HEK293 (cell line): Measurements from ENCODE around the gene LDLRAD4.

Experiments
- CTCF ChIA-PET: fragments of 350-600 bp; formaldehyde crosslinking; extraction: SDS; loops from one replicate; lab custom pipeline; 2021; ENCODE audit warnings: antibody characterized with exemption; lab: Yijun Ruan, JAX
- POLR2A ChIA-PET: fragments of 300-600 bp; formaldehyde crosslinking; extraction: SDS; loops from one replicate; lab custom pipeline; 2020; ENCODE audit warnings: antibody characterized with exemption, inconsistent platforms; lab: Yijun Ruan, JAX
- H3K27ac ChIP-seq: fragments of 200-500 bp; sonication (Bioruptor generic); 2 replicates; pipeline ENCODE4 v1.5.1; 2014; ENCODE audit warnings: low read depth, low read length, control low read depth, inconsistent platforms; ENCODE audit errors: extremely low read depth
- H3K36me3 ChIP-seq, 2 experiments: fragments of 200-500 bp in 1 of 2; sonication (Bioruptor generic) in 1 of 2; 1 replicate in 1 of 2; 2 replicates in 1 of 2; pipeline ENCODE4 v1.5.1; 2014 to 2017; ENCODE audit warnings: inconsistent platforms in 2 of 2, low read length in 2 of 2; ENCODE audit not compliant: control insufficient read depth in 2 of 2, insufficient read depth in 1 of 2
- H3K4me1 ChIP-seq: fragments of 200-500 bp; sonication (Bioruptor generic); 2 replicates; pipeline ENCODE4 v1.5.1; 2014; ENCODE audit warnings: mild to moderate bottlenecking, low read length, inconsistent platforms; ENCODE audit not compliant: control insufficient read depth, insufficient read depth
- H3K4me3 ChIP-seq: 2 replicates; pipeline ENCODE4 v1.5.1; 2011; ENCODE audit warnings: low read depth, mild to moderate bottlenecking, control low read depth, low read length, moderate library complexity
- H3K9me3 ChIP-seq: fragments of 200-500 bp; sonication (Bioruptor generic); 2 replicates; pipeline ENCODE4 v1.5.1; 2014; ENCODE audit warnings: low read depth, low read length, inconsistent platforms; ENCODE audit not compliant: control insufficient read depth, insufficient read depth
- GLIS2 ChIP-seq: fragments of 450-650 bp; formaldehyde crosslinking; IDR thresholded peaks from 2 replicates; pipeline ENCODE4 v1.5.1; 2016; ENCODE audit warnings: missing biosample characterization, missing genetic modification characterization
- ZEB2 ChIP-seq: fragments of 450-650 bp; formaldehyde crosslinking; IDR thresholded peaks from 2 replicates; pipeline ENCODE4 v1.5.1; 2016; ENCODE audit warnings: missing biosample characterization, missing genetic modification characterization
- ZNF133 ChIP-seq: fragments of 450-650 bp; formaldehyde crosslinking; IDR thresholded peaks from 2 replicates; pipeline ENCODE4 v1.5.1; 2016; ENCODE audit warnings: missing biosample characterization, missing genetic modification characterization
- ZNF138 ChIP-seq: fragments of 450-650 bp; formaldehyde crosslinking; IDR thresholded peaks from 2 replicates; pipeline ENCODE4 v1.5.1; 2016; ENCODE audit warnings: missing biosample characterization, missing genetic modification characterization, borderline replicate concordance
- ZNF140 ChIP-seq: fragments of 450-650 bp; formaldehyde crosslinking; IDR thresholded peaks from 2 replicates; pipeline ENCODE4 v1.5.1; 2016; ENCODE audit warnings: missing biosample characterization, missing genetic modification characterization
- ZNF169 ChIP-seq: fragments of 450-650 bp; formaldehyde crosslinking; IDR thresholded peaks from 2 replicates; pipeline ENCODE4 v1.5.1; 2016; ENCODE audit warnings: missing biosample characterization, missing genetic modification characterization
- ZNF324 ChIP-seq: fragments of 450-650 bp; formaldehyde crosslinking; IDR thresholded peaks from 2 replicates; pipeline ENCODE4 v1.5.1; 2016; ENCODE audit warnings: missing biosample characterization, missing genetic modification characterization
- ZNF350 ChIP-seq: fragments of 450-650 bp; formaldehyde crosslinking; IDR thresholded peaks from 2 replicates; pipeline ENCODE4 v1.5.0; 2017; ENCODE audit warnings: missing biosample characterization, mild to moderate bottlenecking, missing genetic modification characterization
- ZNF354C ChIP-seq: fragments of 450-650 bp; formaldehyde crosslinking; IDR thresholded peaks from 2 replicates; pipeline ENCODE4 v1.5.1; 2016; ENCODE audit warnings: missing biosample characterization, missing genetic modification characterization, low read depth, borderline replicate concordance
- ZNF677 ChIP-seq: fragments of 450-650 bp; IDR thresholded peaks from 2 replicates; pipeline ENCODE4 v1.5.0; 2018; ENCODE audit warnings: missing biosample characterization, mild to moderate bottlenecking, missing genetic modification characterization, moderate library complexity
- TF ChIP-seq, protein P1 (sequence below): fragments of 450-650 bp; formaldehyde crosslinking; conservative IDR thresholded peaks from 2 replicates; pipeline ENCODE4 v1.5.1; 2016; ENCODE audit warnings: low read depth, missing biosample characterization, missing genetic modification characterization
- TF ChIP-seq, protein P2 (sequence below): fragments of 450-650 bp; formaldehyde crosslinking; IDR thresholded peaks from 2 replicates; pipeline ENCODE4 v1.5.1; 2017; ENCODE audit warnings: missing biosample characterization, missing genetic modification characterization

Gene LDLRAD4

DNA sequence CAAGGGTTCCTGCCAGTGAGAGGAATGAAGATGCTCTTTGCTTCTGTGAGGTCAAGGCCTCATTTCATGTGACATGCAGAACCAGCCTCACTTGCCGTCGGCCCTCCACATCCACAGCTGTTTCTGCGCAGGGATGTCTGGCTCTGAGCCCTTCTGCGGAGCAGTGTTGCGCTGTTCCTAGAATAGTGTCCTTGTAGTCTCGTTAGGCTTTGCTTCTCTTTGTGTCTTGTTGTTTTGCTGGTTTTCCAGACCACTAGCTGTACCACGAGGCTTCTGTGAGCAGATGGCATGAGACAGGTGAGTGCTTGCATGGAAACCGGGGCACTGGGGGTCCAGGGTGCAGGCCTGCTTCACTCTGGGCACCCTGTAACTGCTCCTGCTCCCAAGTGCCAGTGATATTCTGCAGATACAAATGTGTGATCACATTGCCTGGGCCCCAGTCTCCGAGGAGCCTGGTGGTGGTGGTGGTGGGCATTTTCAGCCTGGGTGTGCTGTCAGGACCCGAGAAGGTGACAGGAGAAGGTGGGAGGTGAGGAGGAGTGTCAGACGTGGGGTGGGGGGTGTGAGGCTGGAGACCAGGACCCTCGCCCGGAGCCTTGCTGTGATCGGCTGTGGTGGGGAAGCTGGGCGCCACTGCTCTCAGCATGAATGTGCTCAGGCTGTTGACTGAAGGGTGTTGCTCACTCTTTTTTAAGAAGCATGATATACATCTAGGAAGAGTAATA lies 34.3 kb downstream of the LDLRAD4 start:
- no peaks in the 10 kb centered on the region for H3K9me3 ChIP-seq
- H3K27ac ChIP-seq, result no peak overlapping the region
- no peaks in the 10 kb centered on the region for H3K36me3 ChIP-seq
- POLR2A ChIA-PET, result no interaction called here
- CTCF ChIA-PET, result no interaction called here
- H3K4me3 ChIP-seq, result no peak overlapping the region
- no peaks in the 10 kb centered on the region for H3K4me1 ChIP-seq
- TF ChIP-seq ZNF354C (tag by site-specific recombination) (no peak), ZNF677 (tag by site-specific recombination) (no peak), ZNF350 (tag by site-specific recombination) (no peak), ZNF324 (no peak), ZNF140 (tag by site-specific recombination) (no peak), ZNF169 (no peak)
- TF ChIP-seq, protein P1, sequence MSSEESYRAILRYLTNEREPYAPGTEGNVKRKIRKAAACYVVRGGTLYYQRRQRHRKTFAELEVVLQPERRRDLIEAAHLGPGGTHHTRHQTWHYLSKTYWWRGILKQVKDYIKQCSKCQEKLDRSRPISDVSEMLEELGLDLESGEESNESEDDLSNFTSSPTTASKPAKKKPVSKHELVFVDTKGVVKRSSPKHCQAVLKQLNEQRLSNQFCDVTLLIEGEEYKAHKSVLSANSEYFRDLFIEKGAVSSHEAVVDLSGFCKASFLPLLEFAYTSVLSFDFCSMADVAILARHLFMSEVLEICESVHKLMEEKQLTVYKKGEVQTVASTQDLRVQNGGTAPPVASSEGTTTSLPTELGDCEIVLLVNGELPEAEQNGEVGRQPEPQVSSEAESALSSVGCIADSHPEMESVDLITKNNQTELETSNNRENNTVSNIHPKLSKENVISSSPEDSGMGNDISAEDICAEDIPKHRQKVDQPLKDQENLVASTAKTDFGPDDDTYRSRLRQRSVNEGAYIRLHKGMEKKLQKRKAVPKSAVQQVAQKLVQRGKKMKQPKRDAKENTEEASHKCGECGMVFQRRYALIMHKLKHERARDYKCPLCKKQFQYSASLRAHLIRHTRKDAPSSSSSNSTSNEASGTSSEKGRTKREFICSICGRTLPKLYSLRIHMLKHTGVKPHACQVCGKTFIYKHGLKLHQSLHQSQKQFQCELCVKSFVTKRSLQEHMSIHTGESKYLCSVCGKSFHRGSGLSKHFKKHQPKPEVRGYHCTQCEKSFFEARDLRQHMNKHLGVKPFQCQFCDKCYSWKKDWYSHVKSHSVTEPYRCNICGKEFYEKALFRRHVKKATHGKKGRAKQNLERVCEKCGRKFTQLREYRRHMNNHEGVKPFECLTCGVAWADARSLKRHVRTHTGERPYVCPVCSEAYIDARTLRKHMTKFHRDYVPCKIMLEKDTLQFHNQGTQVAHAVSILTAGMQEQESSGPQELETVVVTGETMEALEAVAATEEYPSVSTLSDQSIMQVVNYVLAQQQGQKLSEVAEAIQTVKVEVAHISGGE (tag by site-specific recombination), result no peak
- TF ChIP-seq, protein P2, sequence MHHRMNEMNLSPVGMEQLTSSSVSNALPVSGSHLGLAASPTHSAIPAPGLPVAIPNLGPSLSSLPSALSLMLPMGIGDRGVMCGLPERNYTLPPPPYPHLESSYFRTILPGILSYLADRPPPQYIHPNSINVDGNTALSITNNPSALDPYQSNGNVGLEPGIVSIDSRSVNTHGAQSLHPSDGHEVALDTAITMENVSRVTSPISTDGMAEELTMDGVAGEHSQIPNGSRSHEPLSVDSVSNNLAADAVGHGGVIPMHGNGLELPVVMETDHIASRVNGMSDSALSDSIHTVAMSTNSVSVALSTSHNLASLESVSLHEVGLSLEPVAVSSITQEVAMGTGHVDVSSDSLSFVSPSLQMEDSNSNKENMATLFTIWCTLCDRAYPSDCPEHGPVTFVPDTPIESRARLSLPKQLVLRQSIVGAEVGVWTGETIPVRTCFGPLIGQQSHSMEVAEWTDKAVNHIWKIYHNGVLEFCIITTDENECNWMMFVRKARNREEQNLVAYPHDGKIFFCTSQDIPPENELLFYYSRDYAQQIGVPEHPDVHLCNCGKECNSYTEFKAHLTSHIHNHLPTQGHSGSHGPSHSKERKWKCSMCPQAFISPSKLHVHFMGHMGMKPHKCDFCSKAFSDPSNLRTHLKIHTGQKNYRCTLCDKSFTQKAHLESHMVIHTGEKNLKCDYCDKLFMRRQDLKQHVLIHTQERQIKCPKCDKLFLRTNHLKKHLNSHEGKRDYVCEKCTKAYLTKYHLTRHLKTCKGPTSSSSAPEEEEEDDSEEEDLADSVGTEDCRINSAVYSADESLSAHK (tag by site-specific recombination), result no peak

DNA sequence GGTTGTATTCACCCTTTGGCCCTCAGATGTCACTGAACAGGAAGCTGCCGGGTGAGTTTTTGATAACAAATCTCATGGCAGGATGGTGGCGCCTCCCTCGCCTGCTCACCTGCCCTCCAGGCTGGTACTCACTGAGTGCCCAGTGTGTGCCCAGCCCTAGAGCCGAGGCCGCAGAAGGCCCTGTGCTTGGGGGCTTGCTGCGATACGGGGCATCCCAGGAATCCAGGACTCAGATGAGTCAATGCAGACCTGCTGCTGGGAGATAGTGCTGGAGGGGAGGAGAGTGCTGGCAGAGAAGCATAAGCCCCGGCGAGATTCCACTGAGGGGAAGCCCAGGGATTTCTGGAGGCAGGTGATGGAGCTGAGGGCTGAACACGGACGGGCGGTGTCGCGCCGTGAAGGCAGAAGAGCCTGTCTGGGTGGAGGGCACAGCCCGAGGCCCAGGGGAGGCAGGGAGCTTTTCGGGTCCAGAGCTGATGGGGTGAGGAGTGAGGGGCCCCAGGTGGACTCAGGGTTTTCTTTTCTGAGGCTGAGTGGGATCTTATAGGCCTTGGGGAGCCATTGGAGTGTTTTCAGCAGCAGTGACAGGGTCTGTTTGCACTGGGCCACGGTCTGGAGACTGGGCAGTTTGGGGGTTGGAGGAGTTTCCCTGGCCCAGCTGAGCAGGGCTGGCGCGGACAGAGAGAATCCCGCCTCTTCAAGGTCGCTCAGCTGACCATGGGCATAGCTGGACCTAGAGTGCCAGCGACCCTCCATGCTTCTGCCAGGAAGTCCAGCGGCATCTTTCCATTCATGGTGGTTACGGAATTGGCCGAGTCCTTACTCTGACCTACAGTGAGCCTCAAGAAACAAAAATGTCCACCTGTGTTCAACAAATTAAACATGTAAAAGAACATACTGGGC lies 35.5 kb downstream of the LDLRAD4 start:
- no peak overlapping the region for H3K4me3 ChIP-seq
- H3K4me1 ChIP-seq, result no peaks in the 10 kb centered on the region
- TF ChIP-seq ZEB2 (tag by site-specific recombination) (no peak), ZNF133 (tag by site-specific recombination) (no peak), ZNF138 (tag by site-specific recombination) (no peak), GLIS2 (no peak)
- TF ChIP-seq, all 188 proteins: peak for 0
- Histone ChIP-seq H3K27ac (no peak overlapping the region), H3K36me3 (no peaks in the 10 kb centered on the region), H3K9me3 (no peaks in the 10 kb centered on the region)
- POLR2A ChIA-PET, result no interaction called here
- CTCF ChIA-PET, result no interaction called here
